K562 (cell line): Measurements from ENCODE around the gene LUC7L. TPM values are rescaled to one million over a fixed set of nuclear protein-coding genes. Genes with fewer than 3 reads are reported as not detected.

Source experiments
- ATAC-seq: fragments of 200-7000 bp; cut with Tn5 transposase; 3 replicates; pipeline ENCODE4 v1.9.1; 2020; ENCODE audit warnings: moderate library complexity
- BruUV-seq: library from RNA; stranded (reverse); fragments of 400-500 nt; replicated peaks from 2 replicates; lab custom pipeline; 2021; lab: Mats Ljungman, UMichigan
- CTCF ChIA-PET: fragments of 300-600 bp; formaldehyde crosslinking; extraction: SDS; loops from one replicate; lab custom pipeline; 2021; ENCODE audit warnings: low intra/inter-chr PET ratio; lab: Yijun Ruan, JAX
- POLR2A ChIA-PET: fragments of 300-600, 350-650 bp; sonication (Branson Sonifier 250); formaldehyde crosslinking; extraction: SDS; loops from one replicate; lab custom pipeline; 2021; ENCODE audit warnings: antibody characterized with exemption, inconsistent platforms; lab: Yijun Ruan, JAX
- DNase-seq, 4 experiments: peaks; one replicate each; pipeline versions ENCODE4 v3.0.0 to v3.0.0-alpha.2; 2011 to 2018; ENCODE audit warnings: low spot score in 3 of 4, mixed read lengths in 3 of 4; ENCODE audit errors: extremely low read depth in 1 of 4
- FAIRE-seq: peaks from 2 replicates; lab custom pipeline; 2011; peaks lifted over from hg19 to GRCh38; lab: Jason Lieb, UNC
- H2AFZ ChIP-seq: 2 replicates; pipeline ENCODE4 v1.6.0; 2011; ENCODE audit warnings: low read depth, low read length, control low read depth, inconsistent platforms
- H3K27ac ChIP-seq: fragments of 200-600 bp; 3 replicates; pipeline ENCODE4 v1.8.0; 2011; ENCODE audit warnings: low read depth, mild to moderate bottlenecking, control low read depth, inconsistent platforms, low read length, moderate library complexity, mixed read lengths; ENCODE audit errors: extremely low read depth
- H3K27me3 ChIP-seq, 2 experiments: fragments of 300-600 bp in 1 of 2; 2 replicates in 1 of 2; 3 replicates in 1 of 2; pipeline versions ENCODE4 v1.6.0 to v1.8.0; 2011; ENCODE audit warnings: inconsistent platforms in 2 of 2, low read length in 2 of 2, mild to moderate bottlenecking in 1 of 2, mixed read lengths in 1 of 2, moderate library complexity in 1 of 2; ENCODE audit not compliant: control insufficient read depth in 2 of 2, insufficient read depth in 2 of 2
- H3K36me3 ChIP-seq: fragments of 300-600 bp; 3 replicates; pipeline ENCODE4 v1.8.0; 2011; ENCODE audit warnings: mild to moderate bottlenecking, low read length, inconsistent platforms; ENCODE audit not compliant: control insufficient read depth, insufficient read depth
- H3K4me1 ChIP-seq, 2 experiments: fragments of 200-600 bp in 1 of 2; replicated peaks in 1 of 2; 2 replicates in 1 of 2; 3 replicates in 1 of 2; pipeline versions ENCODE4 v1.5.1 to v1.8.0; 2011; ENCODE audit warnings: inconsistent platforms in 2 of 2, low read length in 2 of 2, mild to moderate bottlenecking in 1 of 2, mixed read lengths in 1 of 2, moderate library complexity in 1 of 2; ENCODE audit not compliant: control insufficient read depth in 2 of 2, insufficient read depth in 2 of 2
- H3K4me2 ChIP-seq: 2 replicates; pipeline ENCODE4 v1.6.1; 2011; ENCODE audit warnings: low read length, control low read depth, inconsistent platforms, mixed read lengths; ENCODE audit not compliant: insufficient read depth
- H3K4me3 ChIP-seq: fragments of 200-600 bp; sonication (generic), shearing (Covaris generic); 2 replicates; pipeline ENCODE4 v1.5.1; 2016; ENCODE audit warnings: control low read depth, inconsistent platforms
- H3K79me2 ChIP-seq: fragments of 200-600 bp; 3 replicates; pipeline ENCODE4 v1.8.0; 2011; ENCODE audit warnings: low read length, inconsistent platforms; ENCODE audit not compliant: control insufficient read depth, insufficient read depth
- H3K9ac ChIP-seq, 2 experiments: 2 replicates each; pipeline versions ENCODE4 v1.6.0 to v1.6.1; 2011; ENCODE audit warnings: low read depth in 2 of 2, low read length in 2 of 2, control low read depth in 1 of 2, inconsistent platforms in 1 of 2, mild to moderate bottlenecking in 1 of 2, mixed read lengths in 1 of 2; ENCODE audit not compliant: insufficient read depth in 1 of 2
- H3K9me1 ChIP-seq: one replicate; pipeline ENCODE4 v1.6.0; 2011; ENCODE audit warnings: inconsistent platforms, mild to moderate bottlenecking, low read length, moderate library complexity; ENCODE audit not compliant: control insufficient read depth, insufficient read depth
- H3K9me3 ChIP-seq: replicated peaks from 2 replicates; pipeline ENCODE4 v1.5.1; 2011; ENCODE audit warnings: low read depth, low read length, inconsistent platforms; ENCODE audit not compliant: control insufficient read depth, insufficient read depth
- H4K20me1 ChIP-seq: replicated peaks from 2 replicates; pipeline ENCODE4 v1.6.1; 2011; ENCODE audit warnings: low read length, inconsistent platforms, mixed read lengths; ENCODE audit not compliant: control insufficient read depth, insufficient read depth
- BRD4 ChIP-seq: fragments of 200-600 bp; sonication (generic); IDR thresholded peaks from 2 replicates; pipeline ENCODE4 v1.6.1; 2017; ENCODE audit warnings: inconsistent platforms
- CC2D1A ChIP-seq: fragments of 450-650 bp; IDR thresholded peaks from 2 replicates; pipeline ENCODE4 v1.6.1; 2017; ENCODE audit warnings: mild to moderate bottlenecking
- CCNT2 ChIP-seq: IDR thresholded peaks from 2 replicates; pipeline ENCODE4 v1.6.1; 2011; ENCODE audit warnings: borderline replicate concordance, low read depth, mild to moderate bottlenecking, moderate library complexity, mixed read lengths, low read length; ENCODE audit not compliant: insufficient read length; ENCODE audit errors: extremely low read depth
- FOXK1 ChIP-seq: sonication (generic); formaldehyde crosslinking; IDR thresholded peaks from 2 replicates; pipeline ENCODE4 v1.8.0; 2022; ENCODE audit warnings: missing genetic modification reagents, mild to moderate bottlenecking, borderline replicate concordance
- MEF2D ChIP-seq: conservative IDR thresholded peaks from 2 replicates; pipeline ENCODE4 v1.6.1; 2016; ENCODE audit warnings: low read depth, missing genetic modification characterization, missing compliant biosample characterization
- PHTF2 ChIP-seq: fragments of 250-450 bp; sonication (Bioruptor Pico); IDR thresholded peaks from 2 replicates; pipeline ENCODE4 v1.5.0; 2021; ENCODE audit warnings: mild to moderate bottlenecking
- POLR2AphosphoS5 ChIP-seq: IDR thresholded peaks from 2 replicates; pipeline ENCODE4 v1.6.1; 2011; ENCODE audit warnings: mild to moderate bottlenecking, low read depth, low read length, moderate library complexity; ENCODE audit not compliant: control insufficient read depth, insufficient read depth
- PTBP1 ChIP-seq: fragments of 200-400 bp; formaldehyde crosslinking; IDR thresholded peaks from 2 replicates; pipeline ENCODE4 v1.6.1; 2017; ENCODE audit warnings: low read depth, low read length
- PYGO2 ChIP-seq: fragments of 450-650 bp; IDR thresholded peaks from 2 replicates; pipeline ENCODE4 v1.6.1; 2016; ENCODE audit warnings: mild to moderate bottlenecking, missing genetic modification characterization, moderate library complexity, missing compliant biosample characterization
- RBFOX2 ChIP-seq: fragments of 200-400 bp; formaldehyde crosslinking; IDR thresholded peaks from 2 replicates; pipeline ENCODE4 v1.6.1; 2017; ENCODE audit warnings: low read depth, mild to moderate bottlenecking, low read length, moderate library complexity
- SMAD3 ChIP-seq: fragments of 450-650 bp; formaldehyde crosslinking; conservative IDR thresholded peaks from 2 replicates; pipeline ENCODE4 v1.4.0; 2020; ENCODE audit warnings: mild to moderate bottlenecking
- SMC3 ChIP-seq: conservative IDR thresholded peaks from 2 replicates; pipeline ENCODE4 v1.6.1; 2011; ENCODE audit warnings: low read depth, low read length, improper control_type of control experiment; ENCODE audit not compliant: insufficient read depth
- SRSF1 ChIP-seq: fragments of 200-400 bp; formaldehyde crosslinking; IDR thresholded peaks from 2 replicates; pipeline ENCODE4 v1.6.1; 2017; ENCODE audit warnings: mild to moderate bottlenecking, low read depth, low read length, moderate library complexity
- ZBTB1 ChIP-seq: sonication (generic); formaldehyde crosslinking; IDR thresholded peaks from 2 replicates; pipeline ENCODE4 v1.8.1; 2023; ENCODE audit warnings: missing genetic modification reagents, low read depth, mild to moderate bottlenecking, borderline replicate concordance
- ZNF445 ChIP-seq: fragments of 250-450 bp; sonication (Bioruptor Pico); IDR thresholded peaks from 2 replicates; pipeline ENCODE4 v1.4.0; 2020; ENCODE audit warnings: low read depth, mild to moderate bottlenecking, moderate library complexity
- WGBS: fragments of 100-300 bp; shearing (Covaris generic); methylation state at CpG from one replicate; pipeline ENCODE4 v1.1.6; 2016; ENCODE audit warnings: low coverage, mixed read lengths; ENCODE audit not compliant: insufficient coverage; ENCODE audit errors: missing lambda C conversion rate; 5-methylcytosine and 5-hydroxymethylcytosine counted together
- in situ Hi-C: fragments of 300-500 bp; cut with MboI; formaldehyde crosslinking; loops from 4 replicates; pipeline ENCODE4 v1.15.0; 2018; ENCODE audit warnings: inconsistent platforms, mixed read lengths
- intact Hi-C: fragments of 100-400 bp; cut with micrococcal nuclease; formaldehyde crosslinking; loops from 2 replicates; pipeline ENCODE4 v1.14.2; 2022
- polyA plus RNA-seq, 8 experiments: library from polyadenylated mRNA; depleted of rRNA in 4 of 8; stranded (reverse) in 5 of 8; unstranded in 3 of 8; fragments of >200 nt; fragmentation: Nextera tagmentation in 2 of 8; fragmentation: Illumina TruSeq in 1 of 8; extraction: Ambion mirVana in 2 of 8; extraction: Trizol in 1 of 8; gene quantifications; 2 replicates each; pipeline versions ENCODE4 v1.2.1 to v1.2.3, GENCODE V29; 2011 to 2014; ENCODE audit warnings: inconsistent platforms in 1 of 8, missing spikeins in 1 of 8
- total RNA-seq, 7 experiments: library from RNA; depleted of rRNA in 6 of 7; stranded (reverse); fragments of >200 nt in 6 of 7; fragmentation: Illumina TruSeq in 2 of 7; extraction: Trizol in 2 of 7; gene quantifications; 2 replicates each; pipeline versions ENCODE4 v1.2.1 to v1.2.3, GENCODE V29; 2011 to 2021; ENCODE audit warnings: low replicate concordance in 1 of 7
- TF ChIP-seq, protein P1 (sequence below), 2 experiments: fragments of 450-650 bp in 1 of 2; IDR thresholded peaks; 2 replicates each; pipeline ENCODE4 v1.6.1; 2011 to 2017; ENCODE audit warnings: low read depth in 2 of 2, antibody characterized with exemption in 1 of 2, borderline replicate concordance in 1 of 2, low read length in 1 of 2, mild to moderate bottlenecking in 1 of 2, mixed read lengths in 1 of 2; ENCODE audit not compliant: control insufficient read depth in 1 of 2
- TF ChIP-seq, protein P2 (sequence below): fragments of 250-450 bp; sonication (Bioruptor Pico); IDR thresholded peaks from 2 replicates; pipeline ENCODE4 v1.4.0; 2020; ENCODE audit warnings: borderline replicate concordance

LUC7L gene
- total and polyA plus RNA-seq, 9 of the 15 experiments (the other 6 are each of a cell fraction or from before 2014, with no cell fraction given), result 1.7 to 93.3 (median 59.5) TPM

DNA sequence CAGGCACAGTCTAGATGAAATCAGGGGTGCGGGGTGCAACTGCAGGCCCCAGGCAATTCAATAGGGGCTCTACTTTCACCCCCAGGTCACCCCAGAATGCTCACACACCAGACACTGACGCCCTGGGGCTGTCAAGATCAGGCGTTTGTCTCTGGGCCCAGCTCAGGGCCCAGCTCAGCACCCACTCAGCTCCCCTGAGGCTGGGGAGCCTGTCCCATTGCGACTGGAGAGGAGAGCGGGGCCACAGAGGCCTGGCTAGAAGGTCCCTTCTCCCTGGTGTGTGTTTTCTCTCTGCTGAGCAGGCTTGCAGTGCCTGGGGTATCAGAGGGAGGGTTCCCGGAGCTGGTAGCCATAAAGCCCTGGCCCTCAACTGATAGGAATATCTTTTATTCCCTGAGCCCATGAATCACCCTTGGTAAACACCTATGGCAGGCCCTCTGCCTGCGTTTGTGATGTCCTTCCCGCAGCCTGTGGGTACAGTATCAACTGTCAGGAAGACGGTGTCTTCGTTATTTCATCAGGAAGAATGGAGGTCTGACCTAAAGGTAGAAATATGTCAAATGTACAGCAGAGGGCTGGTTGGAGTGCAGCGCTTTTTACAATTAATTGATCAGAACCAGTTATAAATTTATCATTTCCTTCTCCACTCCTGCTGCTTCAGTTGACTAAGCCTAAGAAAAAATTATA lies 51.1 kb downstream of the LUC7L start:
- DNase-seq (peak in 2 of 4 experiments; percentile 9 to 63), FAIRE-seq (peak; percentile 54), ATAC-seq (peak; percentile 2; the same call in 1 of the 3 replicates)
- H2AFZ ChIP-seq, result no peak overlapping the region
- BruUV-seq, result no TSS peak
- intact Hi-C loops, result loop anchor here (2.0 kb wide), 1 partner anchor 35 kb away; no protein-coding TSS in a partner anchor
- WGBS, result 22% methylated on average over 11 of the region's 11 CpGs
- peak overlapping the region; percentile 80 for H3K4me2 ChIP-seq
- peaks cover 3% of the 10 kb centered on the region for H3K9me1 ChIP-seq
- ChIA-PET CTCF (no interaction called here), POLR2A (interaction anchor here (0.6 to 1.8 kb wide), 4 partner anchors 20 to 185 kb away, joined by 3 to 8 read pairs (median 5); no protein-coding TSS in a partner anchor)
- in situ Hi-C loops, result no loop called here
- H3K36me3 ChIP-seq, result peaks cover 24% of the 10 kb centered on the region
- peak overlapping the region; percentile 55 for H3K4me3 ChIP-seq
- no peaks in the 10 kb centered on the region for H3K9me3 ChIP-seq
- peak overlapping the region; percentile 63 to 88 for H3K9ac ChIP-seq
- H3K27me3 ChIP-seq, result no peaks in the 10 kb centered on the region
- H4K20me1 ChIP-seq, result 0 out of 2 replicates have a peak, but pooled peaks cover 3% of the 10 kb centered on the region
- H3K79me2 ChIP-seq, result peaks cover 52% of the 10 kb centered on the region
- peak overlapping the region; percentile 57 for H3K27ac ChIP-seq
- H3K4me1 ChIP-seq, result peaks cover 30 to 62% of the 10 kb centered on the region in 2 experiments; a peak in 4 of 5 replicates
- TF ChIP-seq MEF2D (no peak), PYGO2 (tag) (no peak), RBFOX2 (peak; percentile 70), SMAD3 (CRISPR knock-in tag) (no peak), CCNT2 (peak; percentile 33), POLR2AphosphoS5 (peak; percentile 21; the same call in 1 of the 2 replicates), SRSF1 (no peak), PHTF2 (CRISPR knock-in tag) (no peak), BRD4 (no peak), ZBTB1 (CRISPR knock-in tag) (no peak), CC2D1A (no peak), SMC3 (no peak), PTBP1 (no peak), FOXK1 (no peak), ZNF445 (CRISPR knock-in tag) (no peak)
- TF ChIP-seq, protein P1, sequence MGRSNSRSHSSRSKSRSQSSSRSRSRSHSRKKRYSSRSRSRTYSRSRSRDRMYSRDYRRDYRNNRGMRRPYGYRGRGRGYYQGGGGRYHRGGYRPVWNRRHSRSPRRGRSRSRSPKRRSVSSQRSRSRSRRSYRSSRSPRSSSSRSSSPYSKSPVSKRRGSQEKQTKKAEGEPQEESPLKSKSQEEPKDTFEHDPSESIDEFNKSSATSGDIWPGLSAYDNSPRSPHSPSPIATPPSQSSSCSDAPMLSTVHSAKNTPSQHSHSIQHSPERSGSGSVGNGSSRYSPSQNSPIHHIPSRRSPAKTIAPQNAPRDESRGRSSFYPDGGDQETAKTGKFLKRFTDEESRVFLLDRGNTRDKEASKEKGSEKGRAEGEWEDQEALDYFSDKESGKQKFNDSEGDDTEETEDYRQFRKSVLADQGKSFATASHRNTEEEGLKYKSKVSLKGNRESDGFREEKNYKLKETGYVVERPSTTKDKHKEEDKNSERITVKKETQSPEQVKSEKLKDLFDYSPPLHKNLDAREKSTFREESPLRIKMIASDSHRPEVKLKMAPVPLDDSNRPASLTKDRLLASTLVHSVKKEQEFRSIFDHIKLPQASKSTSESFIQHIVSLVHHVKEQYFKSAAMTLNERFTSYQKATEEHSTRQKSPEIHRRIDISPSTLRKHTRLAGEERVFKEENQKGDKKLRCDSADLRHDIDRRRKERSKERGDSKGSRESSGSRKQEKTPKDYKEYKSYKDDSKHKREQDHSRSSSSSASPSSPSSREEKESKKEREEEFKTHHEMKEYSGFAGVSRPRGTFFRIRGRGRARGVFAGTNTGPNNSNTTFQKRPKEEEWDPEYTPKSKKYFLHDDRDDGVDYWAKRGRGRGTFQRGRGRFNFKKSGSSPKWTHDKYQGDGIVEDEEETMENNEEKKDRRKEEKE (IDR thresholded peaks at IDR 0.05; ENCODE audit: borderline replicate concordance in 1 of 2, control insufficient read depth in 1 of 2, low read depth in 2 of 2, low read length in 1 of 2), result no peak
- TF ChIP-seq, protein P2, sequence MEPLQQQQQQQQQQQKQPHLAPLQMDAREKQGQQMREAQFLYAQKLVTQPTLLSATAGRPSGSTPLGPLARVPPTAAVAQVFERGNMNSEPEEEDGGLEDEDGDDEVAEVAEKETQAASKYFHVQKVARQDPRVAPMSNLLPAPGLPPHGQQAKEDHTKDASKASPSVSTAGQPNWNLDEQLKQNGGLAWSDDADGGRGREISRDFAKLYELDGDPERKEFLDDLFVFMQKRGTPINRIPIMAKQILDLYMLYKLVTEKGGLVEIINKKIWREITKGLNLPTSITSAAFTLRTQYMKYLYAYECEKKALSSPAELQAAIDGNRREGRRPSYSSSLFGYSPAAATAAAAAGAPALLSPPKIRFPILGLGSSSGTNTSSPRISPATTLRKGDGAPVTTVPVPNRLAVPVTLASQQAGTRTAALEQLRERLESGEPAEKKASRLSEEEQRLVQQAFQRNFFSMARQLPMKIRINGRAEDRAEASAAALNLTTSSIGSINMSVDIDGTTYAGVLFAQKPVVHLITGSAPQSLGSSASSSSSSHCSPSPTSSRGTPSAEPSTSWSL (CRISPR knock-in tag), result no peak
